Astrocyte of the hippocampus (primary cell): Measurements from ENCODE around the gene HES2.
"Not testable (repeated sequence)": the region's sequence is repeated elsewhere in the genome, so short reads cannot be mapped to it uniquely, and the experiment has no call there.

ENCODE experiments used
- DNase-seq: peaks from one replicate; pipeline ENCODE4 v3.0.0; 2011; ENCODE audit warnings: low read depth, low spot score

HES2 gene

GRCh38 chr1:6391951-6392808 is 27.5 kb downstream of the HES2 start:
- DNase-seq = peak; percentile 38

- no peak for DNase-seq
Observed at GRCh38 chr1:6389971-6390370, 29.7 kb downstream of the HES2 start.

GRCh38 chr1:6386371-6386949 is 33.3 kb downstream of the HES2 start:
- DNase-seq = peak; percentile 38

- peak; percentile 86 for DNase-seq
Observed at GRCh38 chr1:6385488-6386191, 34.1 kb downstream of the HES2 start.

GRCh38 chr1:6384962-6385361 is 34.8 kb downstream of the HES2 start:
- DNase-seq = peak; percentile 48

GRCh38 chr1:6384135-6384534 is 35.6 kb downstream of the HES2 start:
- no peak for DNase-seq

GRCh38 chr1:6380037-6380436 is 39.7 kb downstream of the HES2 start:
- no peak for DNase-seq

GRCh38 chr1:6378096-6378746 is 41.5 kb downstream of the HES2 start:
- no peak for DNase-seq

GRCh38 chr1:6373961-6374720 is 45.6 kb downstream of the HES2 start:
- DNase-seq = no peak

GRCh38 chr1:6372236-6372635 is 47.5 kb downstream of the HES2 start:
- DNase-seq = not testable (repeated sequence)

GRCh38 chr1:6370006-6370405 is 49.7 kb downstream of the HES2 start:
- DNase-seq = no peak

- no peak for DNase-seq
Observed at GRCh38 chr1:6367381-6368012, 52.2 kb downstream of the HES2 start.

- DNase-seq = no peak
Observed at GRCh38 chr1:6365047-6365446, 54.7 kb downstream of the HES2 start.

GRCh38 chr1:6363085-6363884 is 56.4 kb downstream of the HES2 start:
- peak; percentile 76 for DNase-seq
